HG02981 (cell line): ENCODE results near the gene TPK1.
"Not testable (repeated sequence)": the region's sequence is repeated elsewhere in the genome, so short reads cannot be mapped to it uniquely, and the experiment has no call there.

Experiments
- ATAC-seq: cut with Tn5 transposase; IDR thresholded peaks from one replicate; pipeline ENCODE4 v1.9.1; 2021; ENCODE audit warnings: mild to moderate bottlenecking, moderate library complexity; ENCODE audit not compliant: unreplicated experiment

TPK1 gene

DNA sequence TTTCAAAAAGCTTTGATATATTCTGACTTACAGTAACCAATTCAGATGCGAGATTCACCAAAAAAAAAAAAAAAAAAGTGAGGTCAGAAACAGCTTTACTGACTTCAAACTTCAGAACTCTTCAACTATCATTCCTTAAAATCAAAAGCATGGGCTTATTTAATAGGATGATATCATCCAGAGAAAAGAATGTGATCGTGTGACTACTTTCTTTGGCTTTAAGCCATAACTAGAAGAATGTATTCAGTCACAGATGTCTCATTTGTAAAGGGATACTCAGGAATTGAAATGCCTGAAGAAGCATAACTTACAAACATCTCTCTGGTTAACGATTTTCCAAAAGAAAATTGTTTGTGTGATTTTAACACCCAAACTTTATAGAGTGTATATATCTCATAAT lies 11.5 kb downstream of the TPK1 start:
- no peak for ATAC-seq

GRCh38 chr7:144822223-144822622 lies 13.6 kb downstream of the TPK1 start:
- no peak for ATAC-seq

DNA sequence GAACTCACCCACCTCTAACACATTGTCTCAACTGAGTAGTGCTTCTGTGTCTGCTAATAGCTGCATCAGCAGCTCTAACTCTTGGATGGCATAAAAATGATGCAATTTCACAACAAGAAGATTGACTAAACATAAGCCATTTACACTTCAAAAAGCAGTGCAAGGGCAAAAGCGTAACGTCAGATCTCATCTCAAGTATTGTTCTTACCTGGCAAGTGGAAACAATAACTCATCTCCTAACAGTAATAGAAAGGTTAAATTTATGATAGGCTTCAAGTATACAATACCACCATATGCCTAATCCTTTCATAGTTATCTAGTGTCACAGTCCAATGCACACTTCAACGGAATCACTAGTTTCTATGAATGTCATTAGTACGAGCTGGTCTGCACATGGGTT lies 14.8 kb downstream of the TPK1 start:
- ATAC-seq, result peak; percentile 48

- no peak for ATAC-seq
Observed at GRCh38 chr7:144820552-144820951, 15.3 kb downstream of the TPK1 start.

DNA sequence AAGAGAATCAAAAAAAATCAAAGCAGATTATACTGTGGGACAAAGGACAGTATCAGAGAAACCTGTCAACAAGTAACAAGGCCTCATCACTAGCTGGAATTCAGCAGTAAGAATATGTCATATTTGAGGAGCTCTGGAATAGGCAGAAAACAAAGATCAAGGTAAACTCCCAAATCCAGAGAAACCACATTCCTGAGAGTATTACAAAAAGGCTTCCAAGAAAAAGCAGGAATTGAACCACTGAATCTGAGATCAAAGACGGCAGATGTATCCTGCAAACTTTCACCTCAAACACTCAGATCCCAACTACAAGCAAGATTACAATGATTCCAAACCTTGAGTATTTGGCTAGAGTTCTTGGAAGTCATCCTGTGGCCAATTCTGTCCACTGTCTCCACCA lies 16.3 kb downstream of the TPK1 start:
- no peak for ATAC-seq

GRCh38 chr7:144818511-144818910 lies 17.3 kb downstream of the TPK1 start:
- peak; percentile 66 for ATAC-seq

DNA sequence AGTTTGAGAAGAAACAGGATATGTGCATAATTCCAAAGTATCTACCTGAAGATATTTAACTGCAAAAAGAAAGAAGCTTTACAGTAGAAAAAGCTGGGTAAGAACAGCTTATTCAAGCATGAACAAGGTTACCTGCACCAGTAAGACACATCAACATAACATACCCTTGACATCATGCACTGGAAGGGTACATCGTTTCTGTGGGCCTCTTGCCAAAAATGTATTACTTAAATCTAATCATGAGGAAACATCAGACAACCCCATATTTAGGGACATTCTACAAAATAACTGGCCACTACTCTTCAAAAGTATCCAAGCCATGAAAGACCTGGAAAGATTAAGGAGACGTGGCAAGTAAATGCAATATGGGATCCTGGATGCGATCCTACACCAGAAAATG lies 18.9 kb downstream of the TPK1 start:
- no peak for ATAC-seq

DNA sequence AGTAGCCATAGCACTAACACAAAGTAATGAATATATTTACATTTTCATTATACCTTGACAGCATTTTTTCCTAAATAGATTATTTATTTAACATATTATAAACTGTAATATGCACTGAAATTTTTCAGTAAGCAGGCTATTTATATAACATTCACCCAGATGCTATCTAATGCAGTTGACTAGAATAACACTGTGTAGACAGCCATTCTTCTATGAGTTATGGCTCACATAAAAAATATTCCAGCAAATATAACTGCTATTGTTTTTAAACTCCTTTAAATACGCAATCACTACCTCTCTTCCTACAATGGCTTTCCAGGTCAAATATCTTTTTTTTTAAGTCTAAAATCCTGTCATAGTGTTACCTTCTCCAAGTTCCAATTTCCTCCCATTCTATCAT lies 21.6 kb downstream of the TPK1 start:
- ATAC-seq, result no peak

DNA sequence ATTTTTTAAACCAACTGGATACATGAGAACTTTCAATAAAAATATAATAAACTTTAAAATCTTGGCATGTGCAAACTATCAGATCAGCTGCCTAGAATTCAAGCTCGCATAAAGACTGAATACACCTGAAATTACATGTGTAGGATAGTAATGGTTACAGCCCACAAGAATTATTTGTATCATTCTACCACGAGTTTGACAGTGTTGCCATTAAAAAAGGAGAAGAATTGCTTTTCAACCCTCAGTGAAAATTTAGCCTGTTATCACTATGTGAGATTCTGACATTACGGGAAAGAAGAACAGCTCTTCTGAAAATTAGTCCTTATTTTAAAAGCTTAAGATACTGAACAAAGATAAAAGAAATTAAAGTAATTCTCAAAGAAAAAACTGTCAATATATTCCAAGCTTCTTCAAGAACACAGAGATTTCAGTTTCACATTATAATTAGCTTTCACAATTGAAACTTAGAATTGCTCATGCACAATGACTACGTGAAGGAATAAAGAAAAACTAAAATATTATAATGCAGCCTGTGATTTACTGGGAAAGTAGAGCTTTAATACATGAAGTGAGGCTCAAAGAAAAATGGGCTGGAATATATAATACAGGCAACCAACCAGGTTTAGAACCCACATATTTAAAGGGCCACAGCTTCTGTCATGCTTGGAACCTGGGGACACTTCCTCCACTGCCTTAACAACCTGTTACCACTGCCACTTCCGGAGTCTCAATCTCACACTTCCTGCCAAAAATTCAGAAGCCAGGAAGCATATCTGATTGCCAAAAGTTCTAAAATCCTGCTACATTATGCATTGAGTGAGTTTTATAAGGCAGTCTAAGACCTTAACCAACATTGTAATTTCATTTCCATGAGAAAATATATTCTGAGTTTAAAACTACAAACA lies 23.2 kb downstream of the TPK1 start:
- peak; percentile 89 for ATAC-seq

DNA sequence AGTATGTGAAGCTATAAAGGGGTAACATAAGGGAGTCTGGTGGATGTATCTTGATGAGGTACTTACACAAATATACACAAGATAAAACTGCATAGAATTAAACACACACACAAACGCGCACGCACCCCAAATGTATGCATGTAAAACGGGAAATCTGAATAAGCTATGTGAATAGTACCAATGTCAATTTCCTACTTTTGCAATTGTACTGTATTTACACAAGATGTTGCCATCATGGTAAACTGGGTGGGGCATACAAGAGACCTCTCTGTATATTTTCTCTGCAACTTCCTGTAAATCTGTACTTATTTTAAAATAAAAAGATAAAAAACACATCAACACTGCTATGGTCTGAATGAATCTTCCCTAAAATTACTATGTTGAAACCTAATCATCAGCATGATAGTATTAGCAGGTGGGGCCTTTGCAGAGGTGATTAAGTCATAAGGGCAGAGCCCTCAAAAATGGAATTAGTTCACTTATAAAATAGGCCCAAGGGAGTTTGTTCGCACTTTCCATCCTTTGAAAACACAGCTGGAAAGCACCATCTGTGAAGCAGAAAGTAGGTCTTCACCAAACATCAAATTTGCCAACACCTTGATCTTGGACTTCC lies 30.1 kb downstream of the TPK1 start:
- no peak for ATAC-seq

DNA sequence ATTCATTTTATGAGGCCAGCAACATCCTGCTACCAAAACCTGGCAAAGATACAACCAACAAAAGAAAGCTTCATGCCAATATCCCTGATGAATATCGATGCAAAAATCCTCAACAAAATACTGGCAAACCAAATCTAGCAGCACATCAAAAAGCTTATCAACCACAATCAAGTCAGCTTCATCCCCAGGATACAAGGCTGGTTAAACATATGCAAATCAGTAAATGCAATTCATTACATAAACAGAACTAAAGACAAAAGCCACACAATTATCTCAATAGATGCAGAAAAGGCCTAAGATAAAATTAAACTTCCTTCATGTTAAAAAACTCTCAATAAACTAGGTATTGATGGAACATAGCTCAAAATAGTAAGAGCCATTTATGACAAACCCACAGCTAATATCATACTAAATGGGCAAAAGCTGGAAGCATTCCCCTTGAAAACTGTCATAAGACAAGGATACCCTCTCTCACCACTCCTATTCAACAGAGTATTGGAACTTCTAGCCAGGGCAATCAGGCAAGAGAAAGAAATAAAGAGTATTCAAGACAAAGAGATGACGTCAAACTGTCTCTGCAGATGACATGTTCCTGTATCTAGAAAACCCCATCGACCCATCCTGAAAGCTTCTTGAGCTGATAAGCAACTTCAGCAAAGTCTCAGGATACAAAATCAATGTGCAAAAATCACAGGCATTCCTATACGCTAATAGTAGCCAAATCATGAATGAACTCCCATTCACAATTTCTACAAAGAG lies 35.0 kb downstream of the TPK1 start:
- not testable (repeated sequence) for ATAC-seq

DNA sequence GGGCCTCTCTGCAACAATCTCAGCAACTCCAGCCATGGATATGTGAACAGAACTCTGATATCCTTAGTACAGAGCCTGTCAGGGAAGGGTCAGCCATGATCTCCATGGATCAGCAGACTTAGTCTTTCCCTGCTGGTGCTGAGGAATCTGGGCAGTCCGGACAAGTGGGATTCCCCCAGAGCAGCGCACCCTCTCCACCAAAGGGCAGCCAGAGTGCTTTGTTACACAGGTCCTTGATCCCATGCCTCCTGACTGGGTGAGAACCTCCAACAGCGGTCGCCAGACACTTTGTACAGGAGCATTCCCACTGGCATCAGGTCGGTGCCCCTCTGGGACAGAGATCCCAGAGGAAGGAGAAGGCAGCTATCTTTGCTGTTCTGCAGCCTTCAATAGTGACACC lies 38.9 kb downstream of the TPK1 start:
- ATAC-seq, result no peak

GRCh38 chr7:144792050-144792449 lies 43.8 kb downstream of the TPK1 start:
- no peak for ATAC-seq

DNA sequence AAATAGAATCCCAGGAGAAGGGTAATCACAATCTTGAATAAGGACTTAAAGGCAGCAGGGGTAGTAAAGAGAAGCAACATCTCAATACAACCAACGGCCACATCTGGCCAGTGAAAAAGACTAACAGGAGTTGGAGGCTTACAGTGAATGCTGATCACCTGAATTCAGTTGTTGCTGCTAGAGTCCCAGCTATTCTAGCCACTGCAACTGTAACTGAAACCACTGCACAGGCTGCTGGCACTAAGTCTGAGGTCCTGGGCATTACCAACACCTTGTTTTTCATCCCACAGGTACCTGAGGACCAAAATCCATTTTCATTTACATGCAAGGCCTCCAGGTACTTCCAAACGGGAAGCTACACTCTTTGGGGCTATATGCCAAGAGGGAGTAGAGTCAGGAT lies 44.4 kb downstream of the TPK1 start:
- ATAC-seq, result no peak

- no peak for ATAC-seq
Observed at GRCh38 chr7:144787127-144787526, 48.7 kb downstream of the TPK1 start.

GRCh38 chr7:144786522-144786921 lies 49.3 kb downstream of the TPK1 start:
- peak; percentile 45 for ATAC-seq

DNA sequence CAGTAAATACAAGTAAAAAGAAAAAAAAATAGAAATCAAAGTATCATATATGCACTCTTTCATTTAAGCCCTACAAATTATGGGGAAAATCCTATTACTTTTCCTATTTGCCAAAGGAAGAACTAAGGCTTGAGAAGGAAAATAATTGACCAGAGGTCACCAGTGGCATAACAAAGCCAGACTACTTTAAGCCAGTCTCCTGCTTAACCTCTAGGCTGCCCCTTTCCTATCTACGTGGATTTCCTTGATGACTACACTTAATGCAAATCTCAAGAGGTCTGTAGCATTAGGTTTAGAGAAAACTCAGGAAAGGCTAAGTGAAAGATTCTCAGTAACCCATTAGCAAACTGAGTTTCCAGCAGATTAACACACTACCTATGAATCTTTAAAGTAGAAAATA lies 49.8 kb downstream of the TPK1 start:
- no peak for ATAC-seq

GRCh38 chr7:144785521-144785920 lies 50.3 kb downstream of the TPK1 start:
- ATAC-seq, result no peak

GRCh38 chr7:144784943-144785342 lies 50.9 kb downstream of the TPK1 start:
- no peak for ATAC-seq

DNA sequence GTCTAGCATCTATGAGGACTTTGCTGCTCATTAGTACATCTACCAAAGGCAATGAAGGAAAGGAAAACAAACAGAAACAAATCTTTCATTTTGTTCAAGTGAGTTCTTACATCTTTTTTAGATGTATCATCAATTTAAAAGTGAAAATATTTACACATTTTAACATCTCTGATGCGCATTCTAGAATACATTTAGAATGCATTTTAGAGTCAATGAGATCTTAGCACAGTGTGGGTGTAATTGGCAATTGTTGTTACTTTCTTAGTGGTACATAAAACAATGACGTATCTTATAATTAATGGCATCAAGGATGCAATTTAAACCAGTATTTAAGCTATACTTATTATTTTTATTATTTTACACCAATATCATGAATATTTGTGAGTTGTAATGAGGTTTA lies 51.4 kb downstream of the TPK1 start:
- no peak for ATAC-seq

DNA sequence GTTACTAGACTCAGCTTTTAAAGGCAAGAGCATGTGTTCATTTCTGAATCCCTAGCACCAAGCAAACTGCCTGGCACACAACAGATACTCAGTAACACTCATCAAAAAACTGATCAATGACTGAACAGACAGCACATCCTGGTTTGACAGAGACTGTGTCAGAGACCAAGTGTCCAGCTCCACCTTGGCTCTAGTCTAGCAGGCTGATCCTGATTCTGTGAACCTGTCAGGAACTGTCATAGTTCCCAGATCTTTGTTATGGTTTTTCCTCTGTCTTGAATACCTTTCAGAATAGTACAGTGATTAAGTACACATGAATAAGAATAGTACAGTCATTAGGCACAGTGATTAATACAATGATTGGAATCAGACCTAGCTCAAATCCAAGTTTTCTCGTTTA lies 53.0 kb downstream of the TPK1 start:
- no peak for ATAC-seq
